Lower leg skin (tissue), 4 donors: Measurements from ENCODE around the gene ZYX. TPM values are rescaled to one million over a fixed set of nuclear protein-coding genes. Genes with fewer than 3 reads are reported as not detected.

Experiments used
- DNase-seq, 2 donors: peaks; one replicate each; pipeline ENCODE4 v3.0.0-alpha.2; 2019; ENCODE audit warnings: low spot score in 2 of 2
- H3K4me3 ChIP-seq: fragments of 200-600 bp; sonication (generic); 2 replicates; pipeline ENCODE4 v1.5.1; 2017; ENCODE audit warnings: mild to moderate bottlenecking, low read depth; ENCODE audit not compliant: poor library complexity, severe bottlenecking
- CTCF ChIP-seq, 3 donors: fragments of 450-650 bp; IDR thresholded peaks; one replicate each; pipeline ENCODE4 v1.5.1; 2016; ENCODE audit warnings: antibody characterized with exemption in 3 of 3, mild to moderate bottlenecking in 3 of 3, moderate library complexity in 2 of 3
- POLR2A ChIP-seq, 2 donors: fragments of 450-650 bp; IDR thresholded peaks; one replicate each; pipeline ENCODE4 v1.6.1; 2016 to 2017; ENCODE audit warnings: antibody characterized with exemption in 2 of 2, mild to moderate bottlenecking in 1 of 2, moderate library complexity in 1 of 2
- WGBS, 2 donors: methylation state at CpG; one replicate each; pipeline ENCODE4 v1.1.5; 2018; 5-methylcytosine and 5-hydroxymethylcytosine counted together
- intact Hi-C: fragments of 100-400 bp; cut with DNase I; formaldehyde crosslinking; loops from one replicate; pipeline ENCODE4 v1.15.0; 2023; ENCODE audit warnings: low total_unique reads
- total RNA-seq, 4 donors: library from RNA; depleted of rRNA; stranded (reverse); fragments of >200 nt; gene quantifications; one replicate each; pipeline ENCODE4 v1.1.0, GENCODE V29; 2016

ZYX gene
- total RNA-seq, 4 donors from 2014 or later = 45.6 to 91.1 (median 60.9) TPM

DNA sequence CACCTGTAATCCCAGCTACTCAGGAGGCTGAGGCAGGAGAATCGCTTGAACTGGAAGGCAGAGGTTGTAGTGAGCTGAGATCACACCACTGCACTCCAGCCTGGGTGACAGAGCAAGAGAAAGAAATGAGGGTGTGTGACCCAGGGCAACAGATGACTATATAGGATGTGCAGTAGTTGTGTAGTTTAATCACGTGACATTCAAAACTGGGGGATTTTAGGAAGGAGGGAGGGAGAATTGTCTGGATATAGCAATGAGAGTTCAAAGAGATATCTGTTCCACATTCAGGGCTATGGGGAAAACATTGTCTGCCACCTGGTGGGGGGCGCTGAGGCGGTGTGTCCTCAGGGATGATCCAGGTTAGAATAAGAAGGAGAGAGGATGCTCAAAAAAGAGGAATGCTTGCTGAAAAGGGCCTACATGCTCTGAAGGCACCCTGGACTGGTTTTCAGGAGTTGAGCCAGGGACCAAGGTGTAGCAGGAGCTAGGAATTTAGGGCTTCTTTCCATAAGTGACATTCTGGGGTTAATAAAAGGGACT is 7.8 kb upstream of the ZYX start:
- 82 to 92% methylated on average over 4 of the region's 4 CpGs for WGBS, 2 donors
- H3K4me3 ChIP-seq = no peak overlapping the region
- intact Hi-C loops = no loop called here
- TF ChIP-seq POLR2A (IDR thresholded peaks at IDR 0.05) = no peak
- no peak for TF ChIP-seq CTCF (IDR thresholded peaks at IDR 0.05)
- DNase-seq = no peak

DNA sequence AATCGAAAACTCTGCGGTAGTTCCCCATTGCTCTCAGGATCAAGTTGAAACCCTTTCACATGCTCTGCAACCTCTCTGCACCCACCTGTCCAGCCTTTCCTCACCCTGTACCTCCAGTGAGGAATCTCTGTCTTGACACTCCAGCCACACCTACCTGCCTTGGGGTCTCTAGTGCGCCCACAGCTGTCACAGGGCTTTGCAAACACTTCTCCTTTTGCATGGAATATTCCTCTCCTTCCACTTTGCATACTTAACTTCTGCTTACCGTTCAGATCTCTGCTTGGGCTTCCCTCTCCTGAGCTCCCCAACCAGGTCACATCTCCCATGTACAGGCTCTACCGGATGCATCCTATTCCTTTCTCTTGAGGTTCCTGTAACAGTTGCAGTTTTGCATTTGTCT is 6.6 kb upstream of the ZYX start:
- intact Hi-C loops = no loop called here
- H3K4me3 ChIP-seq = no peak overlapping the region
- WGBS, 2 donors = 81 to 90% methylated on average over 5 of the region's 5 CpGs
- no peak for DNase-seq
- no peak for TF ChIP-seq POLR2A (IDR thresholded peaks at IDR 0.05)
- no peak for TF ChIP-seq CTCF (IDR thresholded peaks at IDR 0.05)

DNA sequence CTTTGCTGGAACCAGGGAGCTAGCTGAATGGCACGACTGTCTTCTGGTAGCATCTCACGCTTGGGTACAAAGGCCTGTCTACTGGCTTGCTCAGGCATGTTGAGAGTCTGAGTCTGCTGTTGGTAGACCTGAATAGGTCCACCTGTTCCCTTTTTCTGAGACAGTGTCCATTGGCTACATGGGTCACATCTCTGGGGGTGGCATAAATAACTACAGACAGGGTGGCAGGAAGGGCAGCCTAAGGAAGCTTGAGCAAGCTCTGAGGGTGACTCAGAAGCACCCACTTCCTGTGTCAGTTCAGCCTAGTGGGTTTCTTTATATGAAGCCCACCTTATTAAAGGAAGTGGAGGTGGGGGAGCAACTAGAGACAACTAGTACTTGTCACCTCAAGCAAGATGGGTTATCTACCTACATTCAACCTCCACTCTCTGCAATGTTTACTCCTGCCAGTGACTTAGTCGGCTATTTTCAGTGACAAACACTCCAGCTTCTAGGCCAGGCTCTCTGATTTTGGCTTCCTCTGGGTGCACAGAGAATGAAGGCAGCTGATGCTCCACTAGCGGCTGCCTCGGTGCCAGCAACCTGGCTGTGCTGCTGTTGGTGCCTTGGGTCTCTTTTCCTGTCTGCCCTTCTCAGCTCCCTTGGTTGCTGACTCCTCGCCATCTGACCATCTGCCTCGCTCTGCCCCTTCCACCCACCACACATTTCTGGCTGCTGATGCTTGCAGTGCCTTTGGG is 5.7 kb upstream of the ZYX start:
- TF ChIP-seq CTCF (IDR thresholded peaks at IDR 0.05) (no peak), POLR2A (IDR thresholded peaks at IDR 0.05) (no peak)
- WGBS, 2 donors = 77 to 88% methylated on average over 7 of the region's 7 CpGs
- intact Hi-C loops = no loop called here
- peak in 1 of 2 donors; percentile 68 for DNase-seq
- no peak overlapping the region for H3K4me3 ChIP-seq

DNA sequence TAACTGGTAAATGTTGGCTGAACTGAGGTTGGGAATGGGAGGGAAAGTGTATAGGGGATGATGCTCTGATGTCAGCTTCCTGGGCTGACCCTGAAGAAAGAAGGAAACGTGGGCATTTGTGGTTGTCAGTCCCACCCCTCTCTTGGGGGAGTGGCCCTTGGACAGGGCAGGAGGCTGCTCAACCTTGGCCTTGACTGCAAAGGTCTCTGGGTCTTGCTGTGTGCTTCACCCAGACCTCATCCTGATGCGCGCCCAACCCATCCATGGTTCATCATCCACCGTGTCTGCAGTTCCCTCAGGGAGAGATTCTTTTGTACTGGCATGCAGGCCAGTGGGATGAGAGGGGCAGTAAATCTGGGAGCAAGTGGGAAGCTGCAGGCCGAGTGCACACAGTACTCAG is 4.7 kb upstream of the ZYX start:
- intact Hi-C loops = no loop called here

GRCh38 chr7:143379611-143380259 is 1.4 kb upstream of the ZYX start:
- intact Hi-C loops = no loop called here
- 19 to 25% methylated on average over 15 of the region's 15 CpGs for WGBS, 2 donors
- TF ChIP-seq CTCF (IDR thresholded peaks at IDR 0.05) = no peak
- no peak for TF ChIP-seq POLR2A (IDR thresholded peaks at IDR 0.05)
- no peak for DNase-seq
- peak overlapping the region; percentile 89 for H3K4me3 ChIP-seq

More for the DNA sequence above, 4.7 kb upstream of the ZYX start:
- no peak for DNase-seq
- WGBS, 2 donors = 70 to 81% methylated on average over 5 of the region's 5 CpGs
- no peak for TF ChIP-seq POLR2A (IDR thresholded peaks at IDR 0.05)
- TF ChIP-seq CTCF (IDR thresholded peaks at IDR 0.05) = no peak
- H3K4me3 ChIP-seq = no peak overlapping the region
